ENCODE results near the gene YEATS2.
"Not testable (repeated sequence)": the region's sequence is repeated elsewhere in the genome, so short reads cannot be mapped to it uniquely, and the experiment has no call there.

The YEATS2 gene

DNA sequence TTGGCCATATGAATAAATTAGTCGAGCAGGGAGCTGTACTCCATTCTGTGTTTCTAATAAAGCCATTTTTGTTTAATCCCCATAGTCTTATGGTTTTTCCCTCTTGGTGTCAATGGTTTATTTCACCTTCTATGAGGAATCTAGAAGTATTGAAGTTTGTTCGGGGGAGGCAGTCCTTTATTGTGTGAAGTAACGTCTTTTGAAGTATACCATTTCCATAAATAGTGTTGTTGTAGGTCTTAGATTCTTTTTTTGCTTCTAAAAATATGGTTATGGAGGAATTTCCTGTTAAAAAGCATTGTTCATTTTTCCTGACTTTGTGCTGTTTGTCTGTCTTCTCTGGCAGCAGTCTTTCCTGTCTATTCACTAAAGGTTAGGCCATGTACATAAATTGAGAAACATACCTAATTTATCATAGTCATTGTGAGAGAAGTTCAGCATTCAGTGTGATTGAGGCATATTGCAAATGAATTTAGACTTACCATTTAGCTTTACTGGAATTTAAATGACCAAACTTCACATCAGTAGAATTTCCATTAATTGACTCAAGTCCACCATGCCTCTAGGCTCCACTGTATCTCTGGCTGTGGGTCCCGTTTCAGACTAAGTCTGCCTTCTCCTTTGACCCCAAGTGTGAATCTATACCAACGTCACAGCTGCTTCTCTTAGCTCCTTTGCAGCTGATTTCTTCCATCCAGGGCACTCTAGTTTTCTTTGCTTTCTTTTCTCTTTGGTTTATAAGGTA lies 37.3 kb downstream of the YEATS2 start:
- DNase-seq (ENCODE audit: low read depth in 1 of 2, low spot score in 1 of 2) = no peak
- H3K4me3 ChIP-seq (replicated peaks; ENCODE audit: insufficient read depth, low read length) = no peak overlapping the region
- no peak overlapping the region for H3K27ac ChIP-seq (replicated peaks)
- TF ChIP-seq, protein P1, sequence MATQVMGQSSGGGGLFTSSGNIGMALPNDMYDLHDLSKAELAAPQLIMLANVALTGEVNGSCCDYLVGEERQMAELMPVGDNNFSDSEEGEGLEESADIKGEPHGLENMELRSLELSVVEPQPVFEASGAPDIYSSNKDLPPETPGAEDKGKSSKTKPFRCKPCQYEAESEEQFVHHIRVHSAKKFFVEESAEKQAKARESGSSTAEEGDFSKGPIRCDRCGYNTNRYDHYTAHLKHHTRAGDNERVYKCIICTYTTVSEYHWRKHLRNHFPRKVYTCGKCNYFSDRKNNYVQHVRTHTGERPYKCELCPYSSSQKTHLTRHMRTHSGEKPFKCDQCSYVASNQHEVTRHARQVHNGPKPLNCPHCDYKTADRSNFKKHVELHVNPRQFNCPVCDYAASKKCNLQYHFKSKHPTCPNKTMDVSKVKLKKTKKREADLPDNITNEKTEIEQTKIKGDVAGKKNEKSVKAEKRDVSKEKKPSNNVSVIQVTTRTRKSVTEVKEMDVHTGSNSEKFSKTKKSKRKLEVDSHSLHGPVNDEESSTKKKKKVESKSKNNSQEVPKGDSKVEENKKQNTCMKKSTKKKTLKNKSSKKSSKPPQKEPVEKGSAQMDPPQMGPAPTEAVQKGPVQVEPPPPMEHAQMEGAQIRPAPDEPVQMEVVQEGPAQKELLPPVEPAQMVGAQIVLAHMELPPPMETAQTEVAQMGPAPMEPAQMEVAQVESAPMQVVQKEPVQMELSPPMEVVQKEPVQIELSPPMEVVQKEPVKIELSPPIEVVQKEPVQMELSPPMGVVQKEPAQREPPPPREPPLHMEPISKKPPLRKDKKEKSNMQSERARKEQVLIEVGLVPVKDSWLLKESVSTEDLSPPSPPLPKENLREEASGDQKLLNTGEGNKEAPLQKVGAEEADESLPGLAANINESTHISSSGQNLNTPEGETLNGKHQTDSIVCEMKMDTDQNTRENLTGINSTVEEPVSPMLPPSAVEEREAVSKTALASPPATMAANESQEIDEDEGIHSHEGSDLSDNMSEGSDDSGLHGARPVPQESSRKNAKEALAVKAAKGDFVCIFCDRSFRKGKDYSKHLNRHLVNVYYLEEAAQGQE (IDR thresholded peaks at IDR 0.05; ENCODE audit: insufficient replicate concordance, low read depth) = no peak
- TF ChIP-seq, protein P2, sequence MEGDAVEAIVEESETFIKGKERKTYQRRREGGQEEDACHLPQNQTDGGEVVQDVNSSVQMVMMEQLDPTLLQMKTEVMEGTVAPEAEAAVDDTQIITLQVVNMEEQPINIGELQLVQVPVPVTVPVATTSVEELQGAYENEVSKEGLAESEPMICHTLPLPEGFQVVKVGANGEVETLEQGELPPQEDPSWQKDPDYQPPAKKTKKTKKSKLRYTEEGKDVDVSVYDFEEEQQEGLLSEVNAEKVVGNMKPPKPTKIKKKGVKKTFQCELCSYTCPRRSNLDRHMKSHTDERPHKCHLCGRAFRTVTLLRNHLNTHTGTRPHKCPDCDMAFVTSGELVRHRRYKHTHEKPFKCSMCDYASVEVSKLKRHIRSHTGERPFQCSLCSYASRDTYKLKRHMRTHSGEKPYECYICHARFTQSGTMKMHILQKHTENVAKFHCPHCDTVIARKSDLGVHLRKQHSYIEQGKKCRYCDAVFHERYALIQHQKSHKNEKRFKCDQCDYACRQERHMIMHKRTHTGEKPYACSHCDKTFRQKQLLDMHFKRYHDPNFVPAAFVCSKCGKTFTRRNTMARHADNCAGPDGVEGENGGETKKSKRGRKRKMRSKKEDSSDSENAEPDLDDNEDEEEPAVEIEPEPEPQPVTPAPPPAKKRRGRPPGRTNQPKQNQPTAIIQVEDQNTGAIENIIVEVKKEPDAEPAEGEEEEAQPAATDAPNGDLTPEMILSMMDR (IDR thresholded peaks at IDR 0.05; ENCODE audit: insufficient read depth, low read length) = no peak
- no peak for TF ChIP-seq SPI1 (IDR thresholded peaks at IDR 0.05; ENCODE audit: borderline replicate concordance, low read depth)
- no peaks in the 10 kb centered on the region for H3K27me3 ChIP-seq (ENCODE audit: insufficient read depth, poor library complexity, severe bottlenecking)

DNA sequence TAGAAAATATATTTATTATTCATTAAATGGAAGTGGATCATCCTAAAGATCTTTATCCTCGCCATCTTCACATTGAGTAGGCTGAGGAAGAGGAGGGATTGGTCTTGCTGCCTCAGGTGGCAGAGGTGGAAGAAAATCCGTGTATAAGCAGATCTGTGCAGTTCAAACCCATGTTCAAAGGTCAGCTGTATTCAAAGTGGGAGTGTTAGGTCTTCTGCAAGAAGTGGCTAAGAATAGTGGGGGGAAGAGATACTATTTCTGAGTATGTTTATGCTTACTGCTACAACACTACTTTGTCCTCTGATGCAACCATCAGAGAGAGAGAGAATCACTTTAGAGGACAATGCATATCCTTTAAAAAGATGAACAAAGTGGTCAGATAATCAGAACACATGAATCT lies 39.5 kb downstream of the YEATS2 start:
- Histone ChIP-seq H3K27ac (replicated peaks) (no peak overlapping the region), H3K27me3 (ENCODE audit: insufficient read depth, poor library complexity, severe bottlenecking) (no peaks in the 10 kb centered on the region), H3K4me3 (replicated peaks; ENCODE audit: insufficient read depth, low read length) (no peak overlapping the region)
- DNase-seq (ENCODE audit: low read depth in 1 of 2, low spot score in 1 of 2) = no peak
- TF ChIP-seq POLR2AphosphoS5 (IDR thresholded peaks at IDR 0.05; ENCODE audit: low read depth) = no peak
- TF ChIP-seq, protein P2 (IDR thresholded peaks at IDR 0.05; ENCODE audit: insufficient read depth, low read length) = no peak
- TF ChIP-seq, protein P1 (IDR thresholded peaks at IDR 0.05; ENCODE audit: insufficient replicate concordance, low read depth) = no peak
- TF ChIP-seq SPI1 (IDR thresholded peaks at IDR 0.05; ENCODE audit: borderline replicate concordance, low read depth) = no peak
- TF ChIP-seq GABPA (IDR thresholded peaks at IDR 0.05; ENCODE audit: low read depth) = no peak

DNA sequence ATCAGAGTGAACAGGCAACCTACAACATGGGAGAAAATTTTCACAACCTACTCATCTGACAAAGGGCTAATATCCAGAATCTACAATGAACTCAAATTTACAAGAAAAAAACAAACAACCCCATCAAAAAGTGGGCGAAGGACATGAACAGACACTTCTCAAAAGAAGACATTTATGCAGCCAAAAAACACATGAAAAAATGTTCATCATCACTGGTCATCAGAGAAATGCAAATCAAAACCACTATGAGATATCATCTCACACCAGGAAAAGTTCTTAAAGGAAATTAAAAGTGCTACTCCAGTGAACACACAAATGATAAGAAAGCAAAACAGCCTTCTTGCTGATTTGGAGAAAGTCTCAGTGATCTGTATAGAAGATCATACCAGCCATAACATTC lies 42.6 kb downstream of the YEATS2 start:
- not testable (repeated sequence) for DNase-seq (ENCODE audit: low read depth in 1 of 2, low spot score in 1 of 2); H3K4me3 ChIP-seq (replicated peaks; ENCODE audit: insufficient read depth, low read length); H3K27me3 ChIP-seq (ENCODE audit: insufficient read depth, poor library complexity, severe bottlenecking)

DNA sequence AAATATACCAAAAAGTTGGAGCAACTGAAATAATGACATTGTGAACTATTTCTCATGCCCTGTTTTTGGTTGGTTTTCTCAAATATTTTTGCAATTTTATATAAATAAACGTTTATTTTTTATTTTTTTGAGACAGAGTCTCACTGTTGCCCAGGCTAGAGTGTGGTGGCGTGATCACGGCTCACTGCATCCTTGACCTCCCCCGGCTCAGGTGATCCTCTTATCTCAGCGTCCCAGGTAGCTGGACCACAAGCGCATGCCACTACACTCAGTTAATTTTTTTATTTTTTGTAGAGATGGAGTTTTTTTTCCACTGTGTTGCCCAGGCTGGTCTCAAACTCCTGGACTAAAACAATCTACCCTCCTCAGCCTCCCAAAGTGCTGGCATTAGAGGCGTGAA lies 45.6 kb downstream of the YEATS2 start:
- DNase-seq (ENCODE audit: low read depth in 1 of 2, low spot score in 1 of 2) = no peak
- TF ChIP-seq POLR2AphosphoS5 (IDR thresholded peaks at IDR 0.05; ENCODE audit: low read depth) (no peak), GABPA (IDR thresholded peaks at IDR 0.05; ENCODE audit: low read depth) (no peak), SPI1 (IDR thresholded peaks at IDR 0.05; ENCODE audit: borderline replicate concordance, low read depth) (no peak)
- TF ChIP-seq, protein P2 (IDR thresholded peaks at IDR 0.05; ENCODE audit: insufficient read depth, low read length) = no peak
- TF ChIP-seq, protein P1 (IDR thresholded peaks at IDR 0.05; ENCODE audit: insufficient replicate concordance, low read depth) = no peak
- Histone ChIP-seq H3K27me3 (ENCODE audit: insufficient read depth, poor library complexity, severe bottlenecking) (no peaks in the 10 kb centered on the region), H3K4me3 (replicated peaks; ENCODE audit: insufficient read depth, low read length) (no peak overlapping the region), H3K27ac (replicated peaks) (no peak overlapping the region)

More for the DNA sequence above, 42.6 kb downstream of the YEATS2 start:
- not testable (repeated sequence) for H3K27ac ChIP-seq (replicated peaks)
